GM23338 (cell line): ENCODE results near the gene KCNK3. TPM values are rescaled to one million over a fixed set of nuclear protein-coding genes. Genes with fewer than 3 reads are reported as not detected.

Experiments
- ATAC-seq: fragments of 200-7000 bp; cut with Tn5 transposase; 3 replicates; pipeline ENCODE4 v1.9.1; 2020
- DNase-seq: peaks from one replicate; pipeline ENCODE4 v3.0.0-alpha.2; 2015; ENCODE audit warnings: low spot score
- H2AFZ ChIP-seq: fragments of 200-600 bp; sonication (generic); 2 replicates; pipeline ENCODE4 v1.8.0; 2016; ENCODE audit warnings: antibody characterized with exemption, mild to moderate bottlenecking, moderate library complexity
- H3F3A ChIP-seq: fragments of 200-600 bp; sonication (generic); replicated peaks from 2 replicates; pipeline ENCODE4 v1.8.0; 2017; ENCODE audit warnings: antibody characterized with exemption, mixed run types, low read depth
- H3K27ac ChIP-seq: fragments of 200-600 bp; sonication (generic); 2 replicates; pipeline ENCODE4 v1.6.1; 2016; ENCODE audit warnings: low read depth
- H3K27me3 ChIP-seq: fragments of 200-600 bp; sonication (generic); 2 replicates; pipeline ENCODE4 v1.8.0; 2016; ENCODE audit warnings: mild to moderate bottlenecking, mixed run types, moderate library complexity; ENCODE audit not compliant: insufficient read depth
- H3K36me3 ChIP-seq: fragments of 200-600 bp; sonication (generic); 2 replicates; pipeline ENCODE4 v1.8.0; 2016; ENCODE audit warnings: mild to moderate bottlenecking; ENCODE audit not compliant: insufficient read depth
- H3K4me1 ChIP-seq: fragments of 200-600 bp; sonication (generic); 2 replicates; pipeline ENCODE4 v1.8.0; 2016; ENCODE audit warnings: mild to moderate bottlenecking, moderate library complexity; ENCODE audit not compliant: insufficient read depth
- H3K4me2 ChIP-seq: fragments of 200-600 bp; sonication (generic); 2 replicates; pipeline ENCODE4 v1.7.1; 2017; ENCODE audit warnings: mixed run types
- H3K4me3 ChIP-seq: fragments of 200-600 bp; sonication (generic); 2 replicates; pipeline ENCODE4 v1.6.1; 2016; ENCODE audit warnings: mixed run types
- H3K79me2 ChIP-seq: fragments of 200-600 bp; sonication (generic); replicated peaks from 2 replicates; pipeline ENCODE4 v1.8.0; 2017; ENCODE audit warnings: mild to moderate bottlenecking; ENCODE audit not compliant: insufficient read depth
- H3K9me2 ChIP-seq: fragments of 200-600 bp; sonication (generic); 2 replicates; pipeline ENCODE4 v1.8.0; 2017; ENCODE audit not compliant: insufficient read depth
- H4K20me1 ChIP-seq: fragments of 200-600 bp; sonication (generic); replicated peaks from 2 replicates; pipeline ENCODE4 v1.8.0; 2017; ENCODE audit warnings: mild to moderate bottlenecking; ENCODE audit not compliant: insufficient read depth
- H3K27ac Mint-ChIP-seq: 2 replicates; pipeline ENCODE4 v1.8.0; 2020; ENCODE audit warnings: inconsistent platforms, mild to moderate bottlenecking, moderate library complexity, mixed read lengths
- H3K27me3 Mint-ChIP-seq: 3 replicates; pipeline ENCODE4 v1.8.0; 2022; ENCODE audit warnings: low read depth, mild to moderate bottlenecking, moderate library complexity, mixed read lengths, inconsistent platforms; ENCODE audit not compliant: insufficient read depth, poor library complexity
- H3K36me3 Mint-ChIP-seq: 3 replicates; pipeline ENCODE4 v1.8.0; 2021; ENCODE audit warnings: low read depth, mild to moderate bottlenecking, inconsistent platforms, moderate library complexity, mixed read lengths
- H3K4me1 Mint-ChIP-seq: 3 replicates; pipeline ENCODE4 v1.8.0; 2020; ENCODE audit warnings: mild to moderate bottlenecking, inconsistent platforms, mixed read lengths
- H3K4me3 Mint-ChIP-seq: 3 replicates; pipeline ENCODE4 v1.8.0; 2021; ENCODE audit warnings: moderate library complexity, mild to moderate bottlenecking, inconsistent platforms, mixed read lengths
- H3K9me3 Mint-ChIP-seq: 3 replicates; pipeline ENCODE4 v1.8.0; 2020; ENCODE audit warnings: moderate library complexity, mild to moderate bottlenecking, inconsistent platforms, mixed read lengths
- CTCF ChIP-seq, 2 experiments: fragments of 200-600 bp in 1 of 2; sonication (generic) in 1 of 2; conservative IDR thresholded peaks; 2 replicates each; pipeline versions ENCODE4 v1.5.1 to v1.6.1; 2016 to 2017; ENCODE audit warnings: antibody characterized with exemption in 2 of 2, low read depth in 2 of 2, mild to moderate bottlenecking in 2 of 2, moderate library complexity in 1 of 2
- REST ChIP-seq: IDR thresholded peaks from one replicate; pipeline ENCODE4 v1.6.1; 2018; ENCODE audit warnings: antibody characterized with exemption; ENCODE audit not compliant: unreplicated experiment
- STAT1 ChIP-seq: IDR thresholded peaks from one replicate; pipeline ENCODE4 v1.6.1; 2016; ENCODE audit warnings: antibody characterized with exemption; ENCODE audit not compliant: unreplicated experiment
- ZNF462 ChIP-seq: fragments of 250-450 bp; sonication (Bioruptor Pico); IDR thresholded peaks from 2 replicates; pipeline ENCODE4 v1.5.0; 2020; ENCODE audit warnings: mild to moderate bottlenecking, moderate library complexity
- polyA plus RNA-seq: library from polyadenylated mRNA; unstranded; fragments of >200 nt; fragmentation: Nextera tagmentation; extraction: Ambion mirVana; gene quantifications from 2 replicates; pipeline ENCODE4 v1.2.1, GENCODE V29; 2016
- total RNA-seq: library from RNA; depleted of rRNA; stranded (reverse); fragments of >200 nt; shearing (Covaris generic); gene quantifications from 2 replicates; pipeline ENCODE4 v1.2.3, GENCODE V29; 2014

KCNK3 gene
- total and polyA plus RNA-seq, 2 experiments from 2014 or later: not detected

- Histone ChIP-seq H2AFZ (no peak overlapping the region), H3K4me2 (no peak overlapping the region), H4K20me1 (no peaks in the 10 kb centered on the region), H3K27me3 (no peaks in the 10 kb centered on the region), H3K9me2 (no peaks in the 10 kb centered on the region), H3K4me1 (no peaks in the 10 kb centered on the region), H3K79me2 (no peaks in the 10 kb centered on the region), H3K4me3 (no peak overlapping the region), H3F3A (no peaks in the 10 kb centered on the region), H3K27ac (no peak overlapping the region), H3K36me3 (no peaks in the 10 kb centered on the region)
- Mint-ChIP-seq H3K27me3 (peaks cover 16% of the 10 kb centered on the region), H3K27ac (no peak overlapping the region), H3K36me3 (no peaks in the 10 kb centered on the region), H3K9me3 (no peaks in the 10 kb centered on the region), H3K4me3 (no peak overlapping the region), H3K4me1 (peaks cover 14% of the 10 kb centered on the region; the same call in 2 of the 3 replicates)
- ATAC-seq (no peak), DNase-seq (no peak)
- TF ChIP-seq STAT1: no peak
- TF ChIP-seq REST: no peak
- 0 out of 4 replicates have a peak, but pooled peaks of 1 of the 2 experiments have one; percentile 17 for TF ChIP-seq CTCF (conservative IDR thresholded peaks at IDR 0.05; ENCODE audit: low read depth in 2 of 2)
- TF ChIP-seq ZNF462 (CRISPR knock-in tag): no peak
Measured at GRCh38 chr2:26683583-26683982, 8.9 kb upstream of the KCNK3 start.
